HG03469 (cell line): Measurements from ENCODE around the gene IRGC.

ENCODE experiments used
- ATAC-seq: cut with Tn5 transposase; IDR thresholded peaks from one replicate; pipeline ENCODE4 v1.9.1; 2021; ENCODE audit warnings: mild to moderate bottlenecking, moderate library complexity, moderate number of reproducible peaks; ENCODE audit not compliant: unreplicated experiment

IRGC gene

DNA sequence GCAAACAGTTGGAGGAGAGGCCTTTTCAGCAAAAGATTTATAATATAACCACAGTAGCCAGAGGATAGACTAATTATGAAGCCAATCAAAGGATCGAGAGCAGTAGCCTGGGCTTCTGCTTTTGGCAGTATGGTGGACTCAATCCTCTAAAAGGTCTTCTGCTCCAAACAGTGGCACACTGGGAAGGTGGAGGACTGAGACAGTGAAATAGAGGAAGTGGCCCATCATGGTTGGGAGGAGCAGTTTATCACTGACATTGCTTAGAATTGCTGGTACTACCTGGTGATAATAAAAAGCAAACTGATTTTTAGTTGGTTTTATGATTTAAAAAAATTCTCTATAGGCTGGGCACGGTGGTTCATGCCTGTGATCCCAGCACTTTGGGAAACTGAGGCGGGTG lies 25.0 kb upstream of the IRGC start:
- ATAC-seq = no peak

DNA sequence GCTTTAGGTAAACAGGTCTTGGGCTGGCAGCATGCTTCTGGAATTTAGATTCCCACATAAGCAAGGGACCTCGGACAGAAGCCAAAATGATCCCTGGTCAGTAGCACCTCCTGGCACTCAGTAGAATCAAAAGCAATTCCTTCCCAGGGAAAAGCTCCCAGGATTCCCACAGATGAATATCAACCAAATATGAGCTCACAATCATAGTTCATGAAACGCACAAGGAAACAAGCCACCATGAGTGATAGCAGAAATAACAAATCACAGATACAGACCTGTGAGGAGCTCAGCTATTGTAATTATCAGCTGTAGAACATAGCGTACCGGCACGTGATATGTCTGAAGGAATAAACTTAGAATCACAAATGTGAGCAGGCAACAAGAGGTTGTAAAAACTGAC lies 24.1 kb upstream of the IRGC start:
- ATAC-seq = no peak

DNA sequence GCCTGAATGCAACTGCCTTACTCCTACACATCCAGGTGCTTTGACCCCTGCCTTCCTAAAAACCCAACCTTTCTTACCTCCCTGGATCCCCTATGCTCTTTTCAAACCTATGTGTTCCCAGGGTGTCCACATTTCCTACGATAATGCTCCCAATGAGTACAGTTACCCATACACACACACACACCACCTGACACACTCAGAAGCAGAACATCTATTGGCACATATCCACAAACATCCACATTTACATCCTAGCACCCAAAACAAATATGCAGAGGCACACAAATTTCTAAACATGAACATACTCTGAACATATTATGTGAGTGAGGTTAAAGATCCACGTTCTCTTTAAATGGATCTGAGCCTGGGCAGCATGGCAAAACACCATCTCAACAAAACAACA lies 23.5 kb upstream of the IRGC start:
- no peak for ATAC-seq

DNA sequence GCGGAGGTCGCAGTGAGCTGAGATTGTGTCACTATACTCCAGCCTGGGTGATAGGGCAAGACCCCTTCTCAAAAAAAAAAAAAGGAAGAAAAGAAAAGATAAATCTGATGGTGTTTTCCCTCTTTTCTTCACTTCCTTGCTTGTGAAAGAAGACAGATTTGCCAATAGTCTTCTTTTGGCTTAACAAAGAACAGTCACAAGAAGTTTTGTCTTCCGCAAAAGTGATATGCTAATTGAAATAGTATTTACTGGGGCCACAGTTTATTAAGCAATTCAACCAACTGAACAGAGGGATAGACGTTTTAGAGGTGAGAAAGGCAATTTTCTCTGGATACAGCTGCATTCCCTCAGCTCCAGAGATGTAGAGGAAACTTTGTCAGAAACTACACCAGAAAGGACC lies 23.0 kb upstream of the IRGC start:
- ATAC-seq = no peak

DNA sequence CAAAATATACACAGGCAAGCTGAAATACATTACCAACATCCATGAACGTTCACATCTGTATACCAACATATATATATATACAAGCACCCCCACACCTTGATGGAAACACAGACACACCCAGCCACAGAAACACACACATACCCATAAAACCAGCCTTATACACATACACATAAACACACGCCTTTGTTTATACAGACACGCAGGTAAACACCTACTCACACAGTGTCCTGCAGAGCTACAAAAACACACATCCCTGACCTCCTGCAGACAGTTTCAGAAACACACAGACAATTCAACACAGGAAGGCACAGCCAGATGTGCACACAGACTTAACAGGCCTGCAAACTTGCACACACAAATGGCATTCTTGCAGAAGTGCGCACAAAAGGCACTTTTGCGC lies 21.3 kb upstream of the IRGC start:
- ATAC-seq = no peak

DNA sequence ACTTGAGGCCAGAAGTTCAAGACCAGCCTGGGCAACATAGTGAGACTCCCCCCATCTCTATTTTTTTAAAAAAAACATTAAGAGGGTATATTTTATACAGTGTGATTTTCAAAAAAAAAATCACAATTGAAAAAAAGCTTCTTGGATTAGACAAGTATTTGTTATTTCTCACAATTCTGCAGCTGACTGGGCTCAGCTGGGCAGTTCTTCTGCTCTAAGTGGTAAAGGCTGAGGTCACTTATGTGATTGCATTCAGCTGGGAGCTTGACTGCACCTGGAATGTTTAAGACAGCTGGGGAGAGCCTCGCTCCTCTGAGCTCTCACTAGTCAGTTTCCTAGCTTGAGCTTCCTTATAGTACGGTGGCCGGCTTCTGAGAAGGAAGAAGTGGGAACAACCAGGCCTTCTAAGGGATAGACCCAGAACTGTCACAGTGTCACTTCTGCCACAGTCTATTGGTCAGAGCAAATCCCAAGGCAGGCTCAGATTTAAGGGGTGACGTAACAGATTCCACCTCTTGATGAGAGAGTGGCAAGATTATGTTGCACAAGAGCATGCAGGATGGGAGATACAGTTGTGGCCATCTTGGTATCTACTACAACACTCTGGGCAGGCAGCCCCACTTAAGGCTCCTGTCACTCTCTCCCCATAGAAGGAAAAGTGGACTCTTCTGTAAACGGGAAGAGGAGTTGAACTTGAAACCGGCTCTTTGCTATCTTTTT lies 19.7 kb upstream of the IRGC start:
- no peak for ATAC-seq

DNA sequence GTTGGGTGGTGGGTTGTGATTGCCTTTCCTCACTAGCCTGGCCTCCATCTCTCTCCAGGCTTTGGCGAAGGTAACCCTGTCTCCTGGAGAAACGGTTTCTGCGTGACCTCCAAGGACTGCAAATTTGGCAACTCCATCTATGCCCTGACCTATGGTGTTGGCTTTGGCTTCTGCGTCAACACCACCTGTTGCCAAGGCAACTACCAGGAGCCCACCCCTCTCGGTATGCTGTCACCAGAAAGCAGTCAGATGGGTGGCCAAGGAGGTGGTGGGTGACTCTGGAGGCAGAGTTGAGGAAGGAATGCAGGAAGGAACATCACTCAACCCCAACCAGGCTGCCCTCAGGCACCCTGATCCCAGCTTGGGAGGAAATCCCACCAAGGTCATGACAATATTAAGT lies 18.6 kb upstream of the IRGC start:
- ATAC-seq = no peak

DNA sequence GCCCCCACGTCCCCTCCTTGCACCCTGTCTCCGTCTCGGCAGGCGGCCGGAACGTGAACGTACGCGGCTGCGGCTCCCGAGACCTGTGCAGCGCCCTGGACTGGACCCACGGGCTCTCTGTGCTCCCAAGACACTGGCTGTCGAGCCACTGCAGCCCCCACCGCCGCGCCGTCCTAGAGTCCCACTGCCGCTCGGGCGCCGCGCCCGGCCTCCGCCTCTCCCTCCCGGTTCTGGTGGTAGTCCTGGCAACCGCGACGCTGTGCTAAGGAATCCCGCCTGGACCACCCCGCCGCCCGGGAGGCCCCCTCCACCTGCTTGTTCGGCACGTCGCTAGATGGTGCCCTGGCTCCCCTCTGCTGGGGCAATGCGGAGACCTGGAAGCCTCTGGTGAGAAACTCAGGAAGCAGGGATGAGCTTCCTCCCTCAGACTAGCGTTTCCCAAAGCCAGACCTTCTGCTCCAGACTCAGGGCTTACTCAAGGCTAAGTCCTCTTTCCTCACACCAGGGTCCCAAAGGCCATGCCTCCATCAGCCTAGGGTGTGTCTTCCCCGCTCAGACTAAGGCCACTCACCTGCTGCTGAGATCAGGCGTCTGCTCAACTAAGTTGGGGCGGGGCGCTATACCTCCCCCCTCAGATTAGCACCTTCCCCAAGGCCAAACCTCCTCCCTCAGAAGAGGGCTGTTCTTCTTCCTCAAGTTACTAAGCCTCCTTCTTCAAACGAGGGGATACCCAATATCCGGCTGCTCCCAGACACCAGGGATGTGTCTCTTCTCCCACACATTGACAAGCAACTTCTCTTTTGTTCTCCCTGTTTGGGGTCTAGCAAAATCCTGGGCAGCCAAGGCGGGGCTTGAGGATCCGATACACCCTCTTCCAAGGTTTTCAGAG lies 16.1 kb upstream of the IRGC start:
- ATAC-seq = no peak

DNA sequence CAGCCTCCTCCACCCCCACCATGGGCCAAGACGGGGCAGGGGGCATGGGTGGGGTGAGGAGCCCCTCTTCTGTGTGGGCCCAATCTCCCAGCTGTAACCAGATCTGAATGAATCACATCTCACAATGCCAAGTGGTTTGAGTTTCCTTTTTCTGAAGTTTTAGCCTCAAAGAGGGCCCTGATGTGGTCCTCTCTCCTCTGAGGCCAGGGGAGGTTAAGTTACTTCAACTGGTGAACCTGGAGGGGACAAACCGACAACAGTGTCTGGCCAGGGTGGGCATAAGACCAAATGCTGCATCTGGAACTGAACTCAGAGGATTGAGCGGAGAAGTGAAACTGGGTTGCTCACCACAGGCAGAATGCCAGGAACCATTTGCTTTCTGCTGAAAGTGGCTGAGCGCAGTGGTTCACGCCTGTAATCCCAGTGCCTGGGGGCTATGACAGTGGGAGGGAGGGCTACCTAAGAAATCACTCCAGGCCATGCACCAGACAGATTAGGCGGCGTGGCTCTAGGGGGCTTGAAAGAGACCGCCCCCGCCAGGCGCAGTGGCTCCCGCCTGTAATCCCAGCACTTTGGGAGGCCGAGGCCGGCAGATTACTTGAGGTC lies 15.4 kb upstream of the IRGC start:
- no peak for ATAC-seq

DNA sequence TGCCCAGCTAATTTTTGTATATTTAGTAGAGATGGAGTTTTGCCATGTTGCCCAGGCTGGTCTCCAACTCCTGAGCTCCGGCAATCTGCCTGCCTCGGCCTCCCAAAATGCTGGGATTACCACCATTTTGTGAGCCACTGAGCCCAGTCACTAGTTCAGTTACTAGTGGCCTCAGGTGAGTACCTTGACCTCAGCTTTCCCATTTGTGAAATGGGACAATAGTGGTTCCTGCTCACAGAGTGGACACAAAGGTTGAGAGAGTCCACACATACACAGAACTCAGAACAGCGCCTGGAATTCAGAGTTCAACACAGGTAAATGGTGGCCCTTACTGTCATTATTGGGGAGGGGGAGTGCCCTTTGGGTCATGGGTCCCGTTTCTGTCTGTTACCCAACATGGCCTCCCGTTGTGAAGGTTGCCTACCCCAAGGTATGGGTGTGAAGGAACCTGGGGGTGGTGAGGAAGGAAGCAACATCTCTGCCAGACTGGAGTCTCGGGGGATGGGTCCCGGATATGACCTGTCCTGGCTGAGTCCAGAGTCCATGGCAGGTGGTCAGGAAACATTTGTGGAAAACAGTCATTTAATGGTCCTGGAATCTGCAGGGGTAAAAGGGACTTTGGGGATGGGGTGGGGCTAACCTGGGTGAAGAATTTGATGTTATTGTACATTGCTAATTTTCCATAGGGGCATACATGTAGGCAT lies 11.7 kb upstream of the IRGC start:
- no peak for ATAC-seq

DNA sequence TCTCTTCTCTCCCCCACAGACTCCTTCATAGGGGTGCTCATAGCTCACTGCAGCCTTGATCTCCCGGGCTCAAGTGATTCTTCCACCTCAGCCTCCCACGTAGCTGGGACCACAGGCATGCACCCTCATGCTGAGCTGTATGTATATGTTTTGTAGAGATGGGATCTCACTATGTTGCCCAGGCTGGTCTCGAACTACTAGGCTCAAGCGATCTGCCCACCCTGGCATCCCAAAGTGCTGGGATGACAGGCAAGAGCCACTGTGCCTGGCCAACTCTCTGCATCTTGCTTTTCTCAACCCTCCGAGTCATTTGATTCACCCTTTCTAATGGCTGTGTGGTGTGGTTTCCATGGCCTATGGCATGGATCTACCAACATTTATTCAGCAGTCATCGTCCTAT lies 10.1 kb upstream of the IRGC start:
- ATAC-seq = no peak

DNA sequence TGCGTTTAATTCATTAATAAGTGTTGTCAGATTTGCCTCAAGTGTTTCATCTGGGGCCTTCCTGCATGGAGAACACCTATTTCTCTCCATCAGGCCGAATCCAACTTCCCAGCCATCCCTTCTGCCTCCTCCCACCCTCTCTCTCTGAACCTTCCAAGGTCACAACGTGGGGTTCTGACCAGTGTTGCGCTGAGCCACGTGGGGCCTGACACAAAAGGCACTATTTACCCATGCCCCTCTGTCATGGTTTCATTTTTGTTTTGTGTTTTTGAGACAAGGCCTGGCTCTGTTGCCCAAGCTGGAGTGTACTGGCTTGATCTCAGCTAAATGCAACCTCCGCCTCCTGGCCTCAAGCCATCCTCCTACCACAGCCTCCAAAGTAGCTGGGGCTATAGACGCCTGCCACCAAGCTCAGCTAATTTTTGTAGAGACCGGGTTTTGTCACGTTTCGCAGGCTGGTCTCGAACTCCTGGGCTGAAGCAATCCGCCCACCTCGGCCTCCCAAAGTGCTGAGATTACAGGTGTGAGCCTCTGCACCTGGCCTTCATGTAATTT lies 8.6 kb upstream of the IRGC start:
- ATAC-seq = no peak

DNA sequence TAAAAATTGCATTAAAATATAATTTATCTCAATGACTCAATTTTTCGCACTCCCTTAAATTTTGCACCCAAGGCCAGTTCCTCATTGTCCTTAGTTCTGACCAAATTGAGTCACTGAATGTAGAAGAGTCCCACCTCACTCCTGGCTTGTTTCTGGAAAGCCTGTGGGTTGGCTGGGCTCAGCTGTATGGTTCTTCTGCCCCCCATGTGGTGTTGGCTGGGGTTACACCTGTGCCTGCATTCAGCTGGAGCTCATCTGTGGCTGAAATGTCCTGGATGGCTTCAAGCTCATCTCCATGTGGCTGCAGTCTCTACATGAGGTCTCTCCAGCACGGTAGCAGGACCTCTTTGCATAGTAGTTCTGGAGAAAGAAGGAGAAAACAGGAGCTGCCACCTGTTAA lies 7.2 kb upstream of the IRGC start:
- no peak for ATAC-seq

DNA sequence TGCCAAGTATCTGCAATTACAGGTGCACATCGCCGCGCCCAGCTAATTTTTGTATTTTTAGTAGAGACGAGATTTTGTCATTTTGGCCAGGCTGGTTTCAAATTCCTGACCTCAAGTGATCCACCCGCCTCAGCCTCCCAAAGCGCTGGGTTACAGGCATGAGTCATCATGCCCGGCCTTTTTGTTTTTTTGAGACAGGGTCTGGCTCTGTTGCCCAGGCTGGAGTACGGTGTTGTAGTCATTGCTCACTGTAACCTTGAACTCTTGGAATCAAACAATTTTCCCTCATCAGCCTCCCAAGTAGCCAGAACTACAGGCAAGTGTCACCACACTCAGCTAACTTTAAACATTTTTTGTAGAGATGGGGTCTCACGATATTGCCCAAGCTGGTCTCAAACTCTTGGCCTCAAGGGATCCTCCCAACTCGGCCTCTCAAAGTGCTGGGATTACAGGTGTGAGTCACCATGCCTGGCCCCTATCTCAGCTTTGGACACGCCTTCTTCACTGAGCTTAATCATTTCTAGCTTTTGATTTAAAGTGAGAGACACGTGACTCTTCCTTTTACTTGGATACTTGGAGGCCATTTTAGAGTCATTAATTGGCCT lies 4.0 kb upstream of the IRGC start:
- no peak for ATAC-seq

DNA sequence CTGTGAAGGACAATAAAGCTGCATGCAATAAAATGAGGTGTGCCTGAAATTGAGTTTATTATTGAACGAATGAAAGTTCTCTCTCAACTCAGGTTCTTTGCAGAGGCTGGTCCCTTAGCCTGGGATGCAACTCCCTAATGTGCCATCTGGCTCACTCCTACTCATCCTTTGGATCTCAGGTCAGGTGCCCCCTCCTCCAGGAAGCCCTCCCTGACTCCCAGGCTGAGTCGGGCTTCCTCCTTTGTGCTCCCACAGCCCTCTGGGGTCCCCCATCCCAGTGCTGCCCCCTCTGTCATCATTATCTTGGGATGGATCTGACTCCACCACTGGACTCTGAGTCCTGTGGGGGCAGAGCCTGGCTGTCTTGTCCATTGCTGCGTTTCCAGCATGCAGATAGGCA lies 2.7 kb upstream of the IRGC start:
- ATAC-seq = no peak

DNA sequence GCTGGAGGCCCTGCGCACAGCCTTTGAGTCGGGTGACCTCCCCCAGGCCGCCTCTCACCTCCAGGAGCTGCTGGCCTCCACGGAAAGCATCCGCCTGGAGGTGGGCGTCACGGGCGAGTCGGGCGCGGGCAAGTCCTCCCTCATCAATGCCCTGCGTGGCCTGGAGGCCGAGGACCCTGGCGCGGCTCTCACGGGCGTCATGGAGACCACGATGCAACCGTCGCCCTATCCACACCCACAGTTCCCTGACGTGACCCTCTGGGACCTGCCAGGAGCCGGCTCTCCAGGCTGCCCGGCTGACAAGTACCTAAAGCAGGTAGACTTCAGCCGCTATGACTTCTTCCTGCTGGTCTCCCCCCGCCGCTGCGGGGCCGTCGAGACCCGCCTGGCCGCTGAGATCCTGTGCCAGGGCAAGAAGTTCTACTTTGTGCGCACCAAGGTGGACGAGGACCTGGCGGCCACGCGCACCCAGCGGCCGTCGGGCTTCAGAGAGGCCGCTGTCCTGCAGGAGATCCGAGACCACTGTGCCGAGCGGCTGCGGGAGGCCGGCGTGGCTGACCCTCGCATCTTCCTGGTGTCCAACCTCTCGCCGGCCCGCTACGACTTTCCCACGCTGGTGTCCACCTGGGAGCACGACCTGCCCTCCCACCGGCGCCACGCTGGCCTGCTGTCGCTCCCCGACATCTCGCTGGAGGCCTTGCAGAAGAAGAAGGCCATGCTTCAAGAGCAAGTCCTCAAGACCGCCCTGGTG lies 2.9 kb downstream of the IRGC start:
- no peak for ATAC-seq

DNA sequence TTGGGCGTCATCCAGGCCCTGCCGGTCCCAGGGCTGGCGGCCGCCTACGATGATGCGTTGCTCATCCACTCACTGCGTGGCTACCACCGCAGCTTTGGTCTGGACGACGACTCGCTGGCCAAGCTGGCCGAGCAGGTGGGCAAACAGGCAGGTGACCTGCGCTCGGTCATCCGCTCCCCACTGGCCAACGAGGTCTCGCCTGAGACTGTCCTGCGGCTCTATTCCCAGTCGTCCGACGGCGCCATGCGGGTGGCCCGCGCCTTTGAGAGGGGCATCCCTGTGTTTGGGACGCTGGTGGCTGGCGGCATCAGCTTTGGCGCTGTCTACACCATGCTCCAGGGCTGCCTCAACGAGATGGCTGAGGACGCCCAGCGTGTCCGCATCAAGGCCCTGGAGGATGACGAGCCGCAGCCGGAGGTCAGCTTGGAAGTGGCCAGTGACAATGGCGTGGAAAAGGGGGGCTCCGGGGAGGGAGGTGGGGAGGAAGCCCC lies 3.5 kb downstream of the IRGC start:
- ATAC-seq = no peak

DNA sequence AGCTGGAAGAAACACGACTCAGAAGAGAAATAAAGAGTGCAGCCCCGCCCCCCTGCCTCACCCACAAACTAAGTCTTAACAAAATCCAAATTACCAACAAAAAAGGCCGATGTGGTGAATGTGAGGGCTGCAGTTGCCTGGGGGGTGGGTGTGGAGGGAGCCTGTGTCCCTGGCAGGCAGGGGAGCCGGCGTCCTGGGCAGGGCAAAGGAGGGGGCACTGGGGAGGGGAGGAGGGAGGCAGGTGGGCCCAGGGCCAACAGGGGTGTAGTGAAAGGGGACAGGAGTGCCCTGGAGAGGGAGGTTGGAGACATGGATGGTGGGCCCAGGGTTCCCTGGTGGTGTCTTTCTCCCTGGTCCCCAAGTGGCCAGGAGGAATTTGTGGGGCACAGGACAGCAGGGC lies 4.0 kb downstream of the IRGC start:
- ATAC-seq = no peak

DNA sequence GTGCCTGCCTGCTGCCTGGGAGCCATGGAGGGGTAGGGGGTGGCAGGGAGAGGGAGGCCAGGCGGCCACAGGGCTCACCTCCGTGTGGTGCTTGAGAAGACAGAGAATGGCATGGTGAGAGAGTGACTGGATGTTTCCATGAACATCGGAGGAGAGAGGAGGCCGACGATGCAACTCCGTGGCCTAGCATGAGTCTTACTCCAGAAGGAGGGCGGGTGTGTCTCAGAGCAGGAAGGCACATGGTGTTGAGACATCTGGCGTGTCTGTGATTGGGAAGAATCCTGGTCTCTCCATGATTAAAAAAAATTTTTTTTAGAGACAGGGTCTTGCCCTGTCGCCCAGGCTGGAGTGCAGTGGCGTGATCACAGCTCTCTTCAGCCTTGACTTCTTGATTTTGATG lies 5.1 kb downstream of the IRGC start:
- no peak for ATAC-seq
